H1 (cell line): Measurements from ENCODE around the gene PTPRJ. TPM values are rescaled to one million over a fixed set of nuclear protein-coding genes. Genes with fewer than 3 reads are reported as not detected.

Experiments used
- CTCF ChIA-PET: fragments of 300-600 bp; sonication (Branson Sonifier 250); formaldehyde crosslinking; loops from one replicate; lab custom pipeline; 2021; ENCODE audit not compliant: partially characterized antibody; lab: Charles Lee
- POLR2A ChIA-PET: fragments of 300-600 bp; sonication (Branson Sonifier 250); formaldehyde crosslinking; loops from one replicate; lab custom pipeline; 2021; ENCODE audit warnings: inconsistent platforms; ENCODE audit not compliant: partially characterized antibody; lab: Charles Lee
- DNase-seq, 2 experiments: peaks; one replicate each; pipeline versions ENCODE4 v3.0.0 to v3.0.0-alpha.2; 2010 to 2022; ENCODE audit warnings: low spot score in 2 of 2, low read depth in 1 of 2, mixed read lengths in 1 of 2
- FAIRE-seq: peaks from 2 replicates; lab custom pipeline; 2011; peaks lifted over from hg19 to GRCh38; lab: Jason Lieb, UNC
- H2AFZ ChIP-seq: 2 replicates; pipeline ENCODE4 v1.8.1; 2012; ENCODE audit warnings: low read length, inconsistent platforms
- H2AK5ac ChIP-seq: 2 replicates; pipeline ENCODE4 v1.6.1; 2013; ENCODE audit warnings: low read depth, low read length
- H2BK120ac ChIP-seq: replicated peaks from 2 replicates; pipeline ENCODE3; 2013; ENCODE audit warnings: low read depth, low read length, inconsistent platforms
- H2BK12ac ChIP-seq: 2 replicates; pipeline ENCODE4 v1.6.1; 2013; ENCODE audit warnings: low read depth, low read length
- H2BK15ac ChIP-seq: 2 replicates; pipeline ENCODE4 v1.6.1; 2013; ENCODE audit warnings: low read length
- H2BK20ac ChIP-seq: 2 replicates; pipeline ENCODE4 v1.6.1; 2013; ENCODE audit warnings: low read length
- H2BK5ac ChIP-seq: 2 replicates; pipeline ENCODE4 v1.6.1; 2013; ENCODE audit warnings: low read depth, low read length
- H3K14ac ChIP-seq: 2 replicates; pipeline ENCODE4 v1.6.1; 2013; ENCODE audit warnings: inconsistent platforms; ENCODE audit not compliant: insufficient read length
- H3K18ac ChIP-seq: 2 replicates; pipeline ENCODE4 v1.6.1; 2013; ENCODE audit warnings: low read length; ENCODE audit errors: extremely low read depth
- H3K23ac ChIP-seq: 2 replicates; pipeline ENCODE4 v1.6.1; 2013; ENCODE audit warnings: inconsistent platforms; ENCODE audit not compliant: insufficient read length
- H3K23me2 ChIP-seq: 2 replicates; pipeline ENCODE4 v1.6.1; 2013; ENCODE audit warnings: low read depth, low read length
- H3K27ac ChIP-seq: 2 replicates; pipeline ENCODE4 v1.6.1; 2011; ENCODE audit warnings: low read depth, low read length, inconsistent platforms
- H3K27me3 ChIP-seq, 4 experiments: replicated peaks in 1 of 4; 1 replicate in 1 of 4; 2 replicates in 3 of 4; pipeline versions ENCODE4 v1.6.1 to v1.8.1; 2011 to 2013; ENCODE audit warnings: low read length in 3 of 4, mild to moderate bottlenecking in 3 of 4, inconsistent platforms in 2 of 4, mixed read lengths in 2 of 4, moderate library complexity in 1 of 4; ENCODE audit not compliant: control insufficient read depth in 3 of 4, insufficient read depth in 3 of 4; ENCODE audit errors: extremely low read depth in 1 of 4
- H3K36me3 ChIP-seq, 4 experiments: 2 replicates each; pipeline versions ENCODE4 v1.6.1 to v1.8.1; 2011 to 2013; ENCODE audit warnings: mild to moderate bottlenecking in 4 of 4, low read length in 3 of 4, moderate library complexity in 2 of 4, control low read depth in 1 of 4, inconsistent platforms in 1 of 4; ENCODE audit not compliant: insufficient read depth in 4 of 4, control insufficient read depth in 2 of 4
- H3K4ac ChIP-seq: replicated peaks from 2 replicates; pipeline ENCODE3; 2013; ENCODE audit warnings: low read length, low read depth, mixed read lengths, inconsistent platforms; ENCODE audit not compliant: insufficient read length
- H3K4me1 ChIP-seq, 4 experiments: replicated peaks in 1 of 4; 1 replicate in 1 of 4; 2 replicates in 3 of 4; pipeline versions ENCODE4 v1.6.1 to v1.8.1; 2011 to 2013; ENCODE audit warnings: low read length in 3 of 4, inconsistent platforms in 2 of 4, mixed read lengths in 1 of 4; ENCODE audit not compliant: insufficient read depth in 4 of 4, control insufficient read depth in 3 of 4
- H3K4me2 ChIP-seq, 2 experiments: 2 replicates each; pipeline versions ENCODE4 v1.6.1 to v1.8.1; 2011 to 2013; ENCODE audit warnings: low read depth in 2 of 2, low read length in 2 of 2, control low read depth in 1 of 2, inconsistent platforms in 1 of 2, mild to moderate bottlenecking in 1 of 2; ENCODE audit not compliant: insufficient read depth in 1 of 2
- H3K4me3 ChIP-seq, 4 experiments: fragments of 200-600, 300-600 bp in 1 of 4; sonication (generic), shearing (Covaris generic), sonication (Bioruptor Twin) in 1 of 4; 2 replicates each; pipeline versions ENCODE4 v1.5.1 to v1.8.1; 2011 to 2016; ENCODE audit warnings: low read length in 4 of 4, low read depth in 3 of 4, control low read depth in 2 of 4, inconsistent platforms in 2 of 4, mild to moderate bottlenecking in 2 of 4, mixed read lengths in 1 of 4, moderate library complexity in 1 of 4; ENCODE audit not compliant: insufficient read depth in 2 of 4; ENCODE audit errors: extremely low read depth in 1 of 4
- H3K56ac ChIP-seq: replicated peaks from 2 replicates; pipeline ENCODE3; 2013; ENCODE audit warnings: low read depth, mild to moderate bottlenecking, mixed read lengths, low read length, inconsistent platforms; ENCODE audit not compliant: insufficient read length
- H3K79me1 ChIP-seq: 2 replicates; pipeline ENCODE4 v1.6.1; 2013; ENCODE audit warnings: low read depth, low read length, control low read depth
- H3K79me2 ChIP-seq, 2 experiments: 2 replicates each; pipeline versions ENCODE4 v1.6.1 to v1.8.1; 2012 to 2013; ENCODE audit warnings: low read length in 2 of 2, mild to moderate bottlenecking in 2 of 2, inconsistent platforms in 1 of 2; ENCODE audit not compliant: insufficient read depth in 2 of 2, control insufficient read depth in 1 of 2
- H3K9ac ChIP-seq, 4 experiments: replicated peaks in 1 of 4; 1 replicate in 1 of 4; 2 replicates in 3 of 4; pipeline versions ENCODE4 v1.6.1 to v1.8.1; 2011 to 2013; ENCODE audit warnings: low read depth in 3 of 4, low read length in 3 of 4, control low read depth in 2 of 4, mild to moderate bottlenecking in 2 of 4, moderate library complexity in 2 of 4, inconsistent platforms in 1 of 4; ENCODE audit errors: extremely low read depth in 1 of 4
- H3K9me3 ChIP-seq, 2 experiments: 2 replicates each; pipeline versions ENCODE4 v1.6.1 to v1.8.1; 2012 to 2013; ENCODE audit warnings: mild to moderate bottlenecking in 2 of 2, moderate library complexity in 2 of 2, control low read depth in 1 of 2, inconsistent platforms in 1 of 2, low read depth in 1 of 2, low read length in 1 of 2, mixed read lengths in 1 of 2; ENCODE audit not compliant: insufficient read depth in 2 of 2
- H4K20me1 ChIP-seq, 2 experiments: replicated peaks in 1 of 2; 2 replicates each; pipeline versions ENCODE3 to v1.8.1; 2011 to 2013; ENCODE audit warnings: inconsistent platforms in 2 of 2, low read length in 2 of 2, mild to moderate bottlenecking in 1 of 2; ENCODE audit not compliant: insufficient read depth in 2 of 2, control insufficient read depth in 1 of 2
- H4K5ac ChIP-seq: 2 replicates; pipeline ENCODE4 v1.6.1; 2013; ENCODE audit warnings: low read length, low read depth, mixed read lengths, inconsistent platforms; ENCODE audit not compliant: insufficient read length
- H4K8ac ChIP-seq: 2 replicates; pipeline ENCODE4 v1.8.0; 2013; ENCODE audit warnings: mild to moderate bottlenecking, moderate library complexity, low read length, inconsistent platforms; ENCODE audit not compliant: insufficient read depth; ENCODE audit errors: extremely low read depth
- H4K91ac ChIP-seq: replicated peaks from 2 replicates; pipeline ENCODE3; 2013; ENCODE audit warnings: low read length, mixed read lengths, inconsistent platforms; ENCODE audit not compliant: insufficient read length
- ASH2L ChIP-seq: fragments of 200-600, 300-600 bp; sonication (generic); IDR thresholded peaks from one replicate; pipeline ENCODE4 v1.7.1; 2017; ENCODE audit warnings: low read length
- CBX8 ChIP-seq: fragments of 300-800, 300-1000 bp; sonication (generic); IDR thresholded peaks from 2 replicates; pipeline ENCODE4 v1.7.1; 2016; ENCODE audit warnings: low read depth, low read length, borderline replicate concordance
- EGR1 ChIP-seq: IDR thresholded peaks from 2 replicates; pipeline ENCODE4 v1.6.1; 2011; ENCODE audit warnings: low read depth, low read length, borderline replicate concordance
- FOSL1 ChIP-seq: IDR thresholded peaks from 2 replicates; pipeline ENCODE4 v1.6.1; 2011; ENCODE audit warnings: mild to moderate bottlenecking, low read depth, low read length, moderate library complexity; ENCODE audit not compliant: insufficient read depth
- JUN ChIP-seq: IDR thresholded peaks from 2 replicates; pipeline ENCODE4 v1.6.1; 2011; ENCODE audit warnings: low read depth, mild to moderate bottlenecking, improper control_type of control experiment, low read length
- KDM5A ChIP-seq: fragments of 200-600 bp; IDR thresholded peaks from 2 replicates; pipeline ENCODE4 v1.7.1; 2012; ENCODE audit warnings: mild to moderate bottlenecking, low read length, inconsistent platforms, mixed read lengths
- PHF8 ChIP-seq: fragments of 200-600 bp; sonication (generic); conservative IDR thresholded peaks from 2 replicates; pipeline ENCODE4 v1.7.1; 2012; ENCODE audit warnings: low read depth, mild to moderate bottlenecking, inconsistent platforms, low read length, moderate library complexity
- POLR2A ChIP-seq, 2 experiments: IDR thresholded peaks; 1 replicate in 1 of 2; 2 replicates in 1 of 2; pipeline ENCODE4 v1.6.1; 2011; ENCODE audit warnings: low read depth in 2 of 2, low read length in 2 of 2, mild to moderate bottlenecking in 2 of 2; ENCODE audit errors: control extremely low read depth in 1 of 2
- RAD21 ChIP-seq, 2 experiments: IDR thresholded peaks in 1 of 2; conservative IDR thresholded peaks in 1 of 2; 2 replicates each; pipeline ENCODE4 v1.6.1; 2011; ENCODE audit warnings: low read depth in 2 of 2, low read length in 2 of 2, improper control_type of control experiment in 1 of 2, inconsistent platforms in 1 of 2, mild to moderate bottlenecking in 1 of 2, moderate library complexity in 1 of 2
- RXRA ChIP-seq: IDR thresholded peaks from 2 replicates; pipeline ENCODE4 v1.6.1; 2011; ENCODE audit warnings: low read depth, mild to moderate bottlenecking, low read length, moderate library complexity; ENCODE audit not compliant: insufficient read depth
- SP1 ChIP-seq: IDR thresholded peaks from 2 replicates; pipeline ENCODE4 v1.6.1; 2011; ENCODE audit warnings: low read depth, low read length
- SP4 ChIP-seq: IDR thresholded peaks from 2 replicates; pipeline ENCODE4 v1.6.1; 2012; ENCODE audit warnings: low read length, inconsistent platforms
- SRF ChIP-seq: IDR thresholded peaks from 2 replicates; pipeline ENCODE4 v1.6.1; 2011; ENCODE audit warnings: mild to moderate bottlenecking, low read depth, low read length, moderate library complexity
- TAF1 ChIP-seq: IDR thresholded peaks from 2 replicates; pipeline ENCODE4 v1.6.1; 2011; ENCODE audit warnings: mild to moderate bottlenecking, low read depth, low read length
- TCF12 ChIP-seq: IDR thresholded peaks from 2 replicates; pipeline ENCODE4 v1.6.1; 2011; ENCODE audit warnings: low read depth, mild to moderate bottlenecking, low read length
- TEAD4 ChIP-seq: IDR thresholded peaks from 2 replicates; pipeline ENCODE4 v1.6.1; 2012; ENCODE audit warnings: low read depth, low read length, inconsistent platforms, mixed read lengths
- WGBS, 2 experiments: shearing (Covaris generic) in 1 of 2; methylation state at CpG; one replicate each; pipeline versions ENCODE4 v1.1.6 to v1.1.7; 2013 to 2015; ENCODE audit warnings: low lambda C conversion rate in 2 of 2, mixed read lengths in 2 of 2, inconsistent platforms in 1 of 2, low coverage in 1 of 2, missing lambda C conversion rate in 1 of 2; ENCODE audit not compliant: insufficient replicate concordance in 2 of 2, insufficient coverage in 1 of 2, insufficient read length in 1 of 2; ENCODE audit errors: extremely low coverage in 1 of 2, missing lambda C conversion rate in 1 of 2; 5-methylcytosine and 5-hydroxymethylcytosine counted together
- polyA plus RNA-seq, 7 experiments: library from polyadenylated mRNA; depleted of rRNA in 3 of 7; stranded (reverse) in 5 of 7; unstranded in 2 of 7; fragments of >200 nt in 5 of 7; fragments of 200-250 nt in 2 of 7; gene quantifications; 1 replicate in 5 of 7; 2 replicates in 1 of 7; 4 replicates in 1 of 7; pipeline versions ENCODE4 v1.2.1 to v1.2.3, GENCODE V29; 2011 to 2013; ENCODE audit warnings: missing spikeins in 2 of 7, mixed read lengths in 2 of 7
- total RNA-seq: library from RNA; stranded (reverse); fragmentation: NEBNext Ultra II Directional; extraction: Animal tissue kit (Norgen Biotek cat#: 25700); gene quantifications from 2 replicates; pipeline ENCODE4 v1.2.1, GENCODE V29; 2021

Gene PTPRJ
- total and polyA plus RNA-seq, 2 of the 8 experiments (the other 6 are each of a cell fraction or from before 2014, with no cell fraction given): 4.4 to 22.6 TPM

- Histone ChIP-seq H2BK5ac (no peak overlapping the region), H3K14ac (no peak overlapping the region), H3K27ac (no peak overlapping the region), H3K23ac (no peak overlapping the region), H3K79me1 (no peaks in the 10 kb centered on the region), H2BK20ac (no peak overlapping the region), H3K18ac (no peak overlapping the region), H3K4me2 (no peak overlapping the region), H3K27me3 (no peaks in the 10 kb centered on the region), H3K4ac (no peak overlapping the region), H3K4me1 (no peaks in the 10 kb centered on the region), H4K8ac (no peak overlapping the region), H3K79me2 (no peaks in the 10 kb centered on the region), H2BK120ac (no peak overlapping the region), H4K20me1 (no peaks in the 10 kb centered on the region), H3K4me3 (no peak overlapping the region), H3K36me3 (peaks cover 0 to 16% (median 10%) of the 10 kb centered on the region in 4 experiments; a peak in 7 of 8 replicates), H2AK5ac (no peak overlapping the region), H3K23me2 (no peaks in the 10 kb centered on the region; the same call in 1 of the 2 replicates), H2AFZ (no peak overlapping the region), H4K5ac (no peak overlapping the region), H4K91ac (no peak overlapping the region), H2BK12ac (no peak overlapping the region), H3K9me3 (no peaks in the 10 kb centered on the region), H2BK15ac (no peak overlapping the region), H3K56ac (no peak overlapping the region), H3K9ac (no peak overlapping the region)
- 88% methylated on average over 3 of the region's 3 CpGs; no CpG with 5 or more reads in 1 of the 2 experiments for WGBS, 2 experiments
- DNase-seq (no peak), FAIRE-seq (no peak)
- POLR2A ChIA-PET: no interaction called here
- CTCF ChIA-PET: no interaction called here
- TF ChIP-seq TAF1 (no peak), SP1 (no peak), RXRA (no peak), JUN (no peak), ASH2L (no peak), FOSL1 (no peak), SP4 (no peak), EGR1 (no peak), KDM5A (no peak), POLR2A (IDR thresholded peaks at IDR 0.05; ENCODE audit: control extremely low read depth in 1 of 2, low read depth in 2 of 2, low read length in 2 of 2) (no peak), SRF (no peak), RAD21 (IDR thresholded peaks at IDR 0.05 in 1 of 2, conservative IDR thresholded peaks at IDR 0.05 in 1 of 2; ENCODE audit: low read depth in 2 of 2, low read length in 2 of 2) (no peak), TCF12 (no peak), TEAD4 (no peak), PHF8 (no peak), CBX8 (no peak)
These were observed 173.8 kb downstream of the PTPRJ start for GRCh38 chr11:48154151-48154550.
